H1 (cell line): ENCODE data around the gene TBCD. TPM values are rescaled to one million over a fixed set of nuclear protein-coding genes. Genes with fewer than 3 reads are reported as not detected.

Experiments
- CTCF ChIA-PET: fragments of 300-600 bp; sonication (Branson Sonifier 250); formaldehyde crosslinking; loops from one replicate; lab custom pipeline; 2021; ENCODE audit not compliant: partially characterized antibody; lab: Charles Lee
- POLR2A ChIA-PET: fragments of 300-600 bp; sonication (Branson Sonifier 250); formaldehyde crosslinking; loops from one replicate; lab custom pipeline; 2021; ENCODE audit warnings: inconsistent platforms; ENCODE audit not compliant: partially characterized antibody; lab: Charles Lee
- DNase-seq, 2 experiments: peaks; one replicate each; pipeline versions ENCODE4 v3.0.0 to v3.0.0-alpha.2; 2010 to 2022; ENCODE audit warnings: low spot score in 2 of 2, low read depth in 1 of 2, mixed read lengths in 1 of 2
- FAIRE-seq: peaks from 2 replicates; lab custom pipeline; 2011; peaks lifted over from hg19 to GRCh38; lab: Jason Lieb, UNC
- H2AFZ ChIP-seq: 2 replicates; pipeline ENCODE4 v1.8.1; 2012; ENCODE audit warnings: low read length, inconsistent platforms
- H2AK5ac ChIP-seq: 2 replicates; pipeline ENCODE4 v1.6.1; 2013; ENCODE audit warnings: low read depth, low read length
- H2BK120ac ChIP-seq: replicated peaks from 2 replicates; pipeline ENCODE3; 2013; ENCODE audit warnings: low read depth, low read length, inconsistent platforms
- H2BK12ac ChIP-seq: 2 replicates; pipeline ENCODE4 v1.6.1; 2013; ENCODE audit warnings: low read depth, low read length
- H2BK15ac ChIP-seq: 2 replicates; pipeline ENCODE4 v1.6.1; 2013; ENCODE audit warnings: low read length
- H2BK20ac ChIP-seq: 2 replicates; pipeline ENCODE4 v1.6.1; 2013; ENCODE audit warnings: low read length
- H2BK5ac ChIP-seq: 2 replicates; pipeline ENCODE4 v1.6.1; 2013; ENCODE audit warnings: low read depth, low read length
- H3K14ac ChIP-seq: 2 replicates; pipeline ENCODE4 v1.6.1; 2013; ENCODE audit warnings: inconsistent platforms; ENCODE audit not compliant: insufficient read length
- H3K18ac ChIP-seq: 2 replicates; pipeline ENCODE4 v1.6.1; 2013; ENCODE audit warnings: low read length; ENCODE audit errors: extremely low read depth
- H3K23ac ChIP-seq: 2 replicates; pipeline ENCODE4 v1.6.1; 2013; ENCODE audit warnings: inconsistent platforms; ENCODE audit not compliant: insufficient read length
- H3K23me2 ChIP-seq: 2 replicates; pipeline ENCODE4 v1.6.1; 2013; ENCODE audit warnings: low read depth, low read length
- H3K27ac ChIP-seq: 2 replicates; pipeline ENCODE4 v1.6.1; 2011; ENCODE audit warnings: low read depth, low read length, inconsistent platforms
- H3K27me3 ChIP-seq, 4 experiments: replicated peaks in 1 of 4; 1 replicate in 1 of 4; 2 replicates in 3 of 4; pipeline versions ENCODE4 v1.6.1 to v1.8.1; 2011 to 2013; ENCODE audit warnings: low read length in 3 of 4, mild to moderate bottlenecking in 3 of 4, inconsistent platforms in 2 of 4, mixed read lengths in 2 of 4, moderate library complexity in 1 of 4; ENCODE audit not compliant: control insufficient read depth in 3 of 4, insufficient read depth in 3 of 4; ENCODE audit errors: extremely low read depth in 1 of 4
- H3K36me3 ChIP-seq, 4 experiments: 2 replicates each; pipeline versions ENCODE4 v1.6.1 to v1.8.1; 2011 to 2013; ENCODE audit warnings: mild to moderate bottlenecking in 4 of 4, low read length in 3 of 4, moderate library complexity in 2 of 4, control low read depth in 1 of 4, inconsistent platforms in 1 of 4; ENCODE audit not compliant: insufficient read depth in 4 of 4, control insufficient read depth in 2 of 4
- H3K4ac ChIP-seq: replicated peaks from 2 replicates; pipeline ENCODE3; 2013; ENCODE audit warnings: low read length, low read depth, mixed read lengths, inconsistent platforms; ENCODE audit not compliant: insufficient read length
- H3K4me1 ChIP-seq, 4 experiments: replicated peaks in 1 of 4; 1 replicate in 1 of 4; 2 replicates in 3 of 4; pipeline versions ENCODE4 v1.6.1 to v1.8.1; 2011 to 2013; ENCODE audit warnings: low read length in 3 of 4, inconsistent platforms in 2 of 4, mixed read lengths in 1 of 4; ENCODE audit not compliant: insufficient read depth in 4 of 4, control insufficient read depth in 3 of 4
- H3K4me2 ChIP-seq, 2 experiments: 2 replicates each; pipeline versions ENCODE4 v1.6.1 to v1.8.1; 2011 to 2013; ENCODE audit warnings: low read depth in 2 of 2, low read length in 2 of 2, control low read depth in 1 of 2, inconsistent platforms in 1 of 2, mild to moderate bottlenecking in 1 of 2; ENCODE audit not compliant: insufficient read depth in 1 of 2
- H3K4me3 ChIP-seq, 4 experiments: fragments of 200-600, 300-600 bp in 1 of 4; sonication (generic), shearing (Covaris generic), sonication (Bioruptor Twin) in 1 of 4; 2 replicates each; pipeline versions ENCODE4 v1.5.1 to v1.8.1; 2011 to 2016; ENCODE audit warnings: low read length in 4 of 4, low read depth in 3 of 4, control low read depth in 2 of 4, inconsistent platforms in 2 of 4, mild to moderate bottlenecking in 2 of 4, mixed read lengths in 1 of 4, moderate library complexity in 1 of 4; ENCODE audit not compliant: insufficient read depth in 2 of 4; ENCODE audit errors: extremely low read depth in 1 of 4
- H3K56ac ChIP-seq: replicated peaks from 2 replicates; pipeline ENCODE3; 2013; ENCODE audit warnings: low read depth, mild to moderate bottlenecking, mixed read lengths, low read length, inconsistent platforms; ENCODE audit not compliant: insufficient read length
- H3K79me1 ChIP-seq: 2 replicates; pipeline ENCODE4 v1.6.1; 2013; ENCODE audit warnings: low read depth, low read length, control low read depth
- H3K79me2 ChIP-seq, 2 experiments: 2 replicates each; pipeline versions ENCODE4 v1.6.1 to v1.8.1; 2012 to 2013; ENCODE audit warnings: low read length in 2 of 2, mild to moderate bottlenecking in 2 of 2, inconsistent platforms in 1 of 2; ENCODE audit not compliant: insufficient read depth in 2 of 2, control insufficient read depth in 1 of 2
- H3K9ac ChIP-seq, 4 experiments: replicated peaks in 1 of 4; 1 replicate in 1 of 4; 2 replicates in 3 of 4; pipeline versions ENCODE4 v1.6.1 to v1.8.1; 2011 to 2013; ENCODE audit warnings: low read depth in 3 of 4, low read length in 3 of 4, control low read depth in 2 of 4, mild to moderate bottlenecking in 2 of 4, moderate library complexity in 2 of 4, inconsistent platforms in 1 of 4; ENCODE audit errors: extremely low read depth in 1 of 4
- H3K9me3 ChIP-seq, 2 experiments: 2 replicates each; pipeline versions ENCODE4 v1.6.1 to v1.8.1; 2012 to 2013; ENCODE audit warnings: mild to moderate bottlenecking in 2 of 2, moderate library complexity in 2 of 2, control low read depth in 1 of 2, inconsistent platforms in 1 of 2, low read depth in 1 of 2, low read length in 1 of 2, mixed read lengths in 1 of 2; ENCODE audit not compliant: insufficient read depth in 2 of 2
- H4K20me1 ChIP-seq, 2 experiments: replicated peaks in 1 of 2; 2 replicates each; pipeline versions ENCODE3 to v1.8.1; 2011 to 2013; ENCODE audit warnings: inconsistent platforms in 2 of 2, low read length in 2 of 2, mild to moderate bottlenecking in 1 of 2; ENCODE audit not compliant: insufficient read depth in 2 of 2, control insufficient read depth in 1 of 2
- H4K5ac ChIP-seq: 2 replicates; pipeline ENCODE4 v1.6.1; 2013; ENCODE audit warnings: low read length, low read depth, mixed read lengths, inconsistent platforms; ENCODE audit not compliant: insufficient read length
- H4K8ac ChIP-seq: 2 replicates; pipeline ENCODE4 v1.8.0; 2013; ENCODE audit warnings: mild to moderate bottlenecking, moderate library complexity, low read length, inconsistent platforms; ENCODE audit not compliant: insufficient read depth; ENCODE audit errors: extremely low read depth
- H4K91ac ChIP-seq: replicated peaks from 2 replicates; pipeline ENCODE3; 2013; ENCODE audit warnings: low read length, mixed read lengths, inconsistent platforms; ENCODE audit not compliant: insufficient read length
- CHD1 ChIP-seq: IDR thresholded peaks from 2 replicates; pipeline ENCODE4 v1.6.1; 2012; ENCODE audit warnings: low read depth, low read length, improper control_type of control experiment
- SP2 ChIP-seq: IDR thresholded peaks from 2 replicates; pipeline ENCODE4 v1.6.1; 2012; ENCODE audit warnings: mild to moderate bottlenecking, low read length, inconsistent platforms
- SUZ12 ChIP-seq: fragments of 200-600 bp; sonication (generic); IDR thresholded peaks from 2 replicates; pipeline ENCODE4 v1.6.1; 2012; ENCODE audit warnings: mild to moderate bottlenecking, inconsistent platforms, low read length, moderate library complexity, mixed read lengths
- WGBS, 2 experiments: shearing (Covaris generic) in 1 of 2; methylation state at CpG; one replicate each; pipeline versions ENCODE4 v1.1.6 to v1.1.7; 2013 to 2015; ENCODE audit warnings: low lambda C conversion rate in 2 of 2, mixed read lengths in 2 of 2, inconsistent platforms in 1 of 2, low coverage in 1 of 2, missing lambda C conversion rate in 1 of 2; ENCODE audit not compliant: insufficient replicate concordance in 2 of 2, insufficient coverage in 1 of 2, insufficient read length in 1 of 2; ENCODE audit errors: extremely low coverage in 1 of 2, missing lambda C conversion rate in 1 of 2; 5-methylcytosine and 5-hydroxymethylcytosine counted together
- polyA plus RNA-seq, 7 experiments: library from polyadenylated mRNA; depleted of rRNA in 3 of 7; stranded (reverse) in 5 of 7; unstranded in 2 of 7; fragments of >200 nt in 5 of 7; fragments of 200-250 nt in 2 of 7; gene quantifications; 1 replicate in 5 of 7; 2 replicates in 1 of 7; 4 replicates in 1 of 7; pipeline versions ENCODE4 v1.2.1 to v1.2.3, GENCODE V29; 2011 to 2013; ENCODE audit warnings: missing spikeins in 2 of 7, mixed read lengths in 2 of 7
- total RNA-seq: library from RNA; stranded (reverse); fragmentation: NEBNext Ultra II Directional; extraction: Animal tissue kit (Norgen Biotek cat#: 25700); gene quantifications from 2 replicates; pipeline ENCODE4 v1.2.1, GENCODE V29; 2021

TBCD gene
- total and polyA plus RNA-seq, 2 of the 8 experiments (the other 6 are each of a cell fraction or from before 2014, with no cell fraction given), result 118 to 162 TPM

DNA sequence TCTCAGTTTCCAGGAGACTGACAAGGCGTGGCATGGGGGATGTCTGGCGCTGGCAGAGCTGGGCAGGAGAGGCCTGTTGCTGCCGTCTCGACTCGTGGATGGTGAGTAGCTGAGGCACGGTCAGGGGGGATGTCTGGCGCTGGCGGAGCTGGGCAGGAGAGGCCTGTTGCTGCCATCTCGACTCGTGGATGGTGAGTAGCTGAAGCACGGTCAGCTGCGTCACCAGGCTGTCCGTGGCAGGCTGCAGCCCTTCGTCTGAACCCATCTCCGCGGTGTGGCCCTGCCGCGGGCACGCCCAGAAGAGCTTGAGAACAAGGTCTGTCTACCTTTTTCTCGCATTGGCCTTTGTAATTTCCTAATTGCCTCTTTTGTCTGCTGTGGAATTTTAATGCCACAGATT, 63.0 kb downstream of the TBCD start:
- FAIRE-seq (no peak), DNase-seq (no peak)
- no peak overlapping the region for H3K14ac ChIP-seq
- peaks cover 20 to 21% of the 10 kb centered on the region in 2 experiments for H3K9me3 ChIP-seq
- CTCF ChIA-PET, result interaction anchor here (0.7 to 3.5 kb wide), 6 partner anchors 8 to 99 kb away, joined by 3 to 14 read pairs (median 6); no protein-coding TSS in a partner anchor
- no peaks in the 10 kb centered on the region for H3K79me1 ChIP-seq
- no peak overlapping the region for H3K4me3 ChIP-seq
- no peak overlapping the region for H3K23ac ChIP-seq
- H4K91ac ChIP-seq, result no peak overlapping the region
- H3K4me1 ChIP-seq, result no peaks in the 10 kb centered on the region
- H3K23me2 ChIP-seq, result no peaks in the 10 kb centered on the region
- peaks cover 8 to 68% (median 32%) of the 10 kb centered on the region in 4 experiments; a peak in 7 of 8 replicates for H3K36me3 ChIP-seq
- no peaks in the 10 kb centered on the region for H3K27me3 ChIP-seq
- WGBS, 2 experiments, result 92% methylated on average over 20 of the region's 20 CpGs; no CpG with 5 or more reads in 1 of the 2 experiments
- no peak overlapping the region for H2BK5ac ChIP-seq
- H3K56ac ChIP-seq, result no peak overlapping the region
- POLR2A ChIA-PET, result no interaction called here
- no peak for TF ChIP-seq CHD1
- TF ChIP-seq SUZ12, result no peak
- TF ChIP-seq SP2, result no peak
- no peak overlapping the region for H2BK15ac ChIP-seq
- H3K18ac ChIP-seq, result no peak overlapping the region
- H3K79me2 ChIP-seq, result no peaks in the 10 kb centered on the region
- no peak overlapping the region for H2BK12ac ChIP-seq
- no peaks in the 10 kb centered on the region for H4K20me1 ChIP-seq
- no peak overlapping the region for H3K27ac ChIP-seq
- no peak overlapping the region for H2AFZ ChIP-seq
- H4K5ac ChIP-seq, result no peak overlapping the region
- H3K4me2 ChIP-seq, result no peak overlapping the region
- H3K9ac ChIP-seq, result no peak overlapping the region
- H3K4ac ChIP-seq, result no peak overlapping the region
- no peak overlapping the region for H2BK20ac ChIP-seq
- H2BK120ac ChIP-seq, result no peak overlapping the region
- no peak overlapping the region for H2AK5ac ChIP-seq
- no peak overlapping the region; the same call in 1 of the 2 replicates for H4K8ac ChIP-seq
